Hepatocyte (in vitro differentiated cells): ENCODE data around the gene DENND5A.

Experiments
- EZH2 ChIP-seq: fragments of 200-600 bp; sonication (generic); IDR thresholded peaks from 2 replicates; pipeline ENCODE4 v1.6.1; 2016; ENCODE audit warnings: antibody characterized with exemption, mild to moderate bottlenecking, borderline replicate concordance
- TF ChIP-seq, protein P1 (sequence below): fragments of 200-600 bp; sonication (generic); IDR thresholded peaks from 2 replicates; pipeline ENCODE4 v1.5.1; 2016; ENCODE audit warnings: antibody characterized with exemption, mild to moderate bottlenecking; ENCODE audit not compliant: poor library complexity

DNA sequence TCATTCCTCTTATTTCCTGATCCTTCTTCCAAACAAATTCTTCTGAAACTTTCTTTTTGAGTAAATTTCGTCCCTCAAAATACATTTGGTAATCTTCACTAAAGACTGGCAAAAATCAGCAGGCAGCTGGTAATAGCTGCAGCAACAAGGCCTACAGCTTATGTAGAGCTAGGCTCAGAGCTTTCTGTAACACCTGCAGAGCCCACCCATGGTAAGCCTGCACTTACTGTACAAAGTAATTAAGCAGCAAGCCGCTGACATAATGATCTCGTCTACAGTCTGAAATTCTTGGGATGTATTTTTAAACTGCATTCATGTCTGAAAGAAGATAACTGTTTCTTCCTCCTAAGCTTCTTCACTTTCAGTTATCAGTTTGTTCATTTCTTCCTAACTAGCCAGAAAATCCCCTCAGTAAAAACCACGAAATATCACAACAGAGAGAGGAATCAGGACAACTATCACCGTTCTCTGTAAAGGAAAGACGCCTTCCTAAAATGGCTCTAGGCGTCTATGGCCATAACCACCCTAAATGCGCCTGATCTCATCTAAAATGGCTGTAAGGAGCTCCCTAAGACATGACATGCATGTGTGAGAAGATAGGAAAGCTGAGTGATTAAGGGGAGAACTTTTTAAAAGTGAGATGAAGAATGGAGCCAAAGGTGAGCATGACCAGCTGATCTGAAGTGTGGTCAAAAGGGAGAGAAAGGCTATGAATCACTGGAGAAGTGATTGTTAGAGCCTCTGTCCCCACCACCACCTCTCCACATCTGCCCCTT is 56.2 kb downstream of the DENND5A start:
- TF ChIP-seq, protein P1, sequence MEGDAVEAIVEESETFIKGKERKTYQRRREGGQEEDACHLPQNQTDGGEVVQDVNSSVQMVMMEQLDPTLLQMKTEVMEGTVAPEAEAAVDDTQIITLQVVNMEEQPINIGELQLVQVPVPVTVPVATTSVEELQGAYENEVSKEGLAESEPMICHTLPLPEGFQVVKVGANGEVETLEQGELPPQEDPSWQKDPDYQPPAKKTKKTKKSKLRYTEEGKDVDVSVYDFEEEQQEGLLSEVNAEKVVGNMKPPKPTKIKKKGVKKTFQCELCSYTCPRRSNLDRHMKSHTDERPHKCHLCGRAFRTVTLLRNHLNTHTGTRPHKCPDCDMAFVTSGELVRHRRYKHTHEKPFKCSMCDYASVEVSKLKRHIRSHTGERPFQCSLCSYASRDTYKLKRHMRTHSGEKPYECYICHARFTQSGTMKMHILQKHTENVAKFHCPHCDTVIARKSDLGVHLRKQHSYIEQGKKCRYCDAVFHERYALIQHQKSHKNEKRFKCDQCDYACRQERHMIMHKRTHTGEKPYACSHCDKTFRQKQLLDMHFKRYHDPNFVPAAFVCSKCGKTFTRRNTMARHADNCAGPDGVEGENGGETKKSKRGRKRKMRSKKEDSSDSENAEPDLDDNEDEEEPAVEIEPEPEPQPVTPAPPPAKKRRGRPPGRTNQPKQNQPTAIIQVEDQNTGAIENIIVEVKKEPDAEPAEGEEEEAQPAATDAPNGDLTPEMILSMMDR: no peak
- no peak for TF ChIP-seq EZH2
